Fibroblast of mammary gland (primary cell): ENCODE measurements around the gene CDYL2.

ENCODE experiments used
- DNase-seq: peaks from one replicate; pipeline ENCODE4 v3.0.0-alpha.2; 2010; ENCODE audit warnings: low read depth
- H3K4me3 ChIP-seq: 2 replicates; pipeline ENCODE4 v1.5.1; 2011; ENCODE audit warnings: low read depth, mild to moderate bottlenecking, low read length, moderate library complexity; ENCODE audit not compliant: control insufficient read depth
- TF ChIP-seq, protein P1 (sequence below): conservative IDR thresholded peaks from 2 replicates; pipeline ENCODE4 v1.5.1; 2011; ENCODE audit warnings: low read depth, low read length, inconsistent platforms; ENCODE audit not compliant: control insufficient read depth, insufficient read depth

The CDYL2 gene

DNA sequence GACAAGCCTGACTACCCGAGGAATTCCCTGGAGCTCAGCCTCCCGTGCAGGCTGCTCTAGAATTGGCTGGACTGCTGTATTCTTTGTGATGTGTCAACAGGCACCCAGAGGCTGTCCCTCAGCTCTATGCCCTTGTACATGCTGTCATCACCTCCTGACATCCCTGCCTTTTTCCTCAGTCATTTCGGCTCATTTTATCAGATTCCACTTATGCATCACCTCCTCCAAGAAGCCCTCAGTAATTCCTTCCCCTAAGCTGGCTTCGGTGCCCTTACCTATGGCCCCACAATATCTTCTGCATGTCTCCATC lies 137.2 kb downstream of the CDYL2 start:
- TF ChIP-seq, protein P1, sequence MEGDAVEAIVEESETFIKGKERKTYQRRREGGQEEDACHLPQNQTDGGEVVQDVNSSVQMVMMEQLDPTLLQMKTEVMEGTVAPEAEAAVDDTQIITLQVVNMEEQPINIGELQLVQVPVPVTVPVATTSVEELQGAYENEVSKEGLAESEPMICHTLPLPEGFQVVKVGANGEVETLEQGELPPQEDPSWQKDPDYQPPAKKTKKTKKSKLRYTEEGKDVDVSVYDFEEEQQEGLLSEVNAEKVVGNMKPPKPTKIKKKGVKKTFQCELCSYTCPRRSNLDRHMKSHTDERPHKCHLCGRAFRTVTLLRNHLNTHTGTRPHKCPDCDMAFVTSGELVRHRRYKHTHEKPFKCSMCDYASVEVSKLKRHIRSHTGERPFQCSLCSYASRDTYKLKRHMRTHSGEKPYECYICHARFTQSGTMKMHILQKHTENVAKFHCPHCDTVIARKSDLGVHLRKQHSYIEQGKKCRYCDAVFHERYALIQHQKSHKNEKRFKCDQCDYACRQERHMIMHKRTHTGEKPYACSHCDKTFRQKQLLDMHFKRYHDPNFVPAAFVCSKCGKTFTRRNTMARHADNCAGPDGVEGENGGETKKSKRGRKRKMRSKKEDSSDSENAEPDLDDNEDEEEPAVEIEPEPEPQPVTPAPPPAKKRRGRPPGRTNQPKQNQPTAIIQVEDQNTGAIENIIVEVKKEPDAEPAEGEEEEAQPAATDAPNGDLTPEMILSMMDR, result no peak
- no peak overlapping the region for H3K4me3 ChIP-seq
- DNase-seq, result no peak

DNA sequence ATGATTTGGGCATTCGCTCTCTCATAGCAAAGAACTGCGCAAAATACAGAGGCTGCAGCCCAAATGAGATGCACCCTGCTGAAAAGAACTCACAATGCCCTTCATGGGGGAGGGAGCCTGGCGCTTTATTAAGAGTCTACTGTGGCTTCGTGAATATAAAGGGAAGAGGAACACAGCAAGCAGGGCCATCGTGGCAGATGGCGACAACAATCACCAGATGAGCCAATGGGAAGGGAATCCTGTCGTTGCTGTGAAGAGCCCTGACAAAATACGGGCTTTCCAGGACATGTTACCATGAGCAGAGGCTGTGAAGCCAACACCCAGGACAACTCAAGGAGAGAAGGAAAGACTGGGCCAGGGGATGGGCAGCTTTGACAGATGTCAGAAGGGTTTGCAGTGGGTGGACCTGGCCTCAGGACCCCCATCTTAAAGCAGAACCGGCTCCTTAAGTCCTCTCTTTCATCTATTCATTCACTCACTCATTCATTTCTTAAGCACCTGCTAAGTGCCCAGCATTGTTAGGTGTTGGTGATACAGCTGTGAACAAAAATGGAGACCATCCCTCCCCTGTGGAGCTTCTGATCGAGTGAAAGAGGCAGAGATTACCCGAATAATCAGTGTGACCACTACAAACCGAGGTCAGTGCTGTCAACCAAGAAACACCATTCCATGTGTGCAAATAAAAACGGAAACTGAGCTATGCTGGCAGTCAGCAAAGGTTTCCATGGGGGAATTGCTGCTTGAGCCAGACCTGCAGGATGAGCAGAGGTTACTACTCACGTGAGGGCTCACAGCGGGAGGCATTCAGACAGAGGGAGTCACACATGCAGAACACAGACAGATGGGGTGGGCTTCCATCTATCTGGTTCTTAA lies 137.8 kb downstream of the CDYL2 start:
- no peak for DNase-seq
- no peak overlapping the region for H3K4me3 ChIP-seq
- TF ChIP-seq, protein P1, result no peak

DNA sequence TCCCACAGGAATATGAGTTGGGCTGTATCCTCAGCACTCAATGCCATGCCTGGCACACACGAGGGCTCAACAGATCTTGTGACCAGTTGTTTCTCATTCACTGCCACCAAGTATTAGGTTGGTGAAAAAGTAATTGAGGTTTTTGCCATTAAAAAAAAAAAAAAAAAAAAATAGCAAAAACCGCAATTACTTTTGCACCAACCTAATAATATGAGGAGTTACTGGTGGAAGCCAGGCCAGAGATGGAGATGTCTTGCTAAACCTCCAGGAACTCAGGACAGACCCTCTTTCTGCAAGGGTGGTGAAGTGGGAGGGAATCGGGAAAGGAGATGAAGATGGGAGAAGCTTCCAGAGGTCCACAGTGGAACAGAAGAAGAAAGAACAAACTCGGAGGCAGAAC lies 139.0 kb downstream of the CDYL2 start:
- no peak overlapping the region for H3K4me3 ChIP-seq
- TF ChIP-seq, protein P1, result no peak
- no peak for DNase-seq

DNA sequence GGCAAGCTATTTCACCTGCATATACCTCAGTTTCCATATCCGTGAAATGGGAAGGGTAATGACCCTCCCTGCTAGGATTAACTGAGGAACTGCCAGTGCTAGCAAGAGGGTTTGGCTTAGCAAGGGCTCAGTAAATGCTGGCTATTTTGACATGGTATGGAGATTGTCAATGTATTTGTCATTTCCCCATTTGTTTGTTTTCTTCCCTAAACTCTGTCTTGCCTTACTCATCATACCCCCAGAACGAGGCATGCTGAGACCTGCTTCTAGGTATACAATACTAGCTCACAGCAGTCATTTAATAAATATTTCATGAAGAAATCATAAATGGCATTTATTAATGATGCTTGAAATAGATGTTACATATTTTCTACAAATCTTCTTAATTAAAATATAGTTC lies 139.6 kb downstream of the CDYL2 start:
- DNase-seq, result no peak
- H3K4me3 ChIP-seq, result no peak overlapping the region
- TF ChIP-seq, protein P1, result no peak

DNA sequence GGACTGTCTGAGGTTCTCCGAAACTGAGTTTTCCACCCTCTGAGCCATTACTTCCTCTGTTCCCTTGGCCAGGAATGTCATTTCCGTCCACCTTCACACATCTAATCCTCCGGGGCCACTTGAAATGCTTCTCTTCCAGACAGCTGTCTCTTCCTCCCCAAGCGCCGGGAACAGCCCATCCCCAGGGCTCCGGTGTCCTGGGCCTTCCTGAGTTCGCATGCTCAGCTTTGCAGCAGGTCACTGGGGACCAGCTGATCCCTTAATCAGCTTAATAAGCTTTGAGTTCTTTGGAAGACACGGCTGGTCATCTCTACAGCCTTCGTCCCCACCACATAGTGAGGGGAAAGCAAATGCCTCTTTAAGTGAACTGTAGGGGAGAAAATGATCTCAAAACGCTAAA lies 140.2 kb downstream of the CDYL2 start:
- H3K4me3 ChIP-seq, result no peak overlapping the region
- DNase-seq, result no peak
- TF ChIP-seq, protein P1, result no peak

DNA sequence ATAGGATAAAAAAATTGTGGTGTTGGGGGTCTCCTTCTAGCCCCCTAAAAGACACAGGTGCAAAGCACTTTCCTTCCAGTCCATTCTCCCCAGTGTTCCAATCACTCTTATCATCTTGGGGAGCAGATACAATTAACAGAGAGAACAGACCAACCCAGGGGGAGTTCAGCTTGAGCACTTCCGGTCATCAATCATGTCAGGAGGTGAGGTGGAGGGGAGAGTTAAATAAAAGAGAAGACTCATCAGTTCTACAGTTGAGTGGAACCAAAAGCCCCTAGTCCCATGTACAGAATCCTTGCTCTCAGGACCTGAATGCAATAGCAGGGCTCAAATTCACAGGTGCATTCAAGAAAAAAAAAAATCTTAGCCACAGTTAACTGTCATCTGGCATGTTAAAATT lies 141.3 kb downstream of the CDYL2 start:
- no peak for DNase-seq
- H3K4me3 ChIP-seq, result no peak overlapping the region

More for the DNA sequence above, 141.3 kb downstream of the CDYL2 start:
- TF ChIP-seq, protein P1, result no peak
